SK-N-SH (cell line): ENCODE results near the gene LGR5. TPM values are rescaled to one million over a fixed set of nuclear protein-coding genes. Genes with fewer than 3 reads are reported as not detected.

ENCODE experiments used
- CTCF ChIA-PET: fragments of 300-600, 350-600 bp; formaldehyde crosslinking; extraction: SDS; loops from one replicate; lab custom pipeline; 2021; lab: Yijun Ruan, JAX
- POLR2A ChIA-PET: fragments of 350-600 bp; sonication (Branson Sonifier 250); formaldehyde crosslinking; extraction: SDS; loops from one replicate; lab custom pipeline; 2020; ENCODE audit warnings: antibody characterized with exemption, inconsistent platforms; lab: Yijun Ruan, JAX
- DNase-seq: peaks from one replicate; pipeline ENCODE4 v3.0.0; 2012
- H2AFZ ChIP-seq: fragments of 200-600 bp; sonication (generic); 2 replicates; pipeline ENCODE4 v1.8.1; 2016; ENCODE audit warnings: antibody characterized with exemption, mild to moderate bottlenecking, low read depth
- H3F3A ChIP-seq: fragments of 200-600 bp; sonication (generic); replicated peaks from 2 replicates; pipeline ENCODE3; 2016; ENCODE audit warnings: antibody characterized with exemption, mild to moderate bottlenecking; ENCODE audit not compliant: insufficient read depth
- H3K27ac ChIP-seq, 2 experiments: fragments of 200-500 bp in 1 of 2; fragments of 200-600 bp in 1 of 2; sonication (Bioruptor generic) in 1 of 2; sonication (generic), shearing (Covaris generic) in 1 of 2; 2 replicates each; pipeline versions ENCODE4 v1.5.1 to v1.6.1; 2014 to 2016; ENCODE audit warnings: low read depth in 2 of 2, inconsistent platforms in 1 of 2, low read length in 1 of 2, mild to moderate bottlenecking in 1 of 2, mixed read lengths in 1 of 2
- H3K27me3 ChIP-seq: fragments of 200-600 bp; sonication (generic), shearing (Covaris generic); 2 replicates; pipeline ENCODE4 v1.6.1; 2016; ENCODE audit warnings: mixed run types; ENCODE audit not compliant: insufficient read depth
- H3K36me3 ChIP-seq, 2 experiments: fragments of 200-500 bp in 1 of 2; fragments of 200-600 bp in 1 of 2; sonication (Bioruptor generic) in 1 of 2; sonication (generic) in 1 of 2; replicated peaks in 1 of 2; 2 replicates each; pipeline versions ENCODE3 to v1.5.1; 2014 to 2016; ENCODE audit warnings: low read length in 1 of 2, mild to moderate bottlenecking in 1 of 2; ENCODE audit not compliant: insufficient read depth in 2 of 2, control insufficient read depth in 1 of 2
- H3K4me1 ChIP-seq, 2 experiments: fragments of 200-500 bp in 1 of 2; fragments of 200-600 bp in 1 of 2; sonication (Bioruptor generic) in 1 of 2; sonication (generic), shearing (Covaris generic) in 1 of 2; 2 replicates each; pipeline versions ENCODE4 v1.5.1 to v1.6.1; 2014 to 2016; ENCODE audit warnings: low read depth in 1 of 2, low read length in 1 of 2, mixed run types in 1 of 2; ENCODE audit not compliant: insufficient read depth in 2 of 2, control insufficient read depth in 1 of 2
- H3K4me2 ChIP-seq: fragments of 200-600 bp; sonication (generic), shearing (Covaris generic); 2 replicates; pipeline ENCODE4 v1.6.1; 2017; ENCODE audit warnings: mixed run types
- H3K4me3 ChIP-seq, 2 experiments: fragments of 200-500 bp in 1 of 2; fragments of 200-600 bp in 1 of 2; sonication (Bioruptor generic) in 1 of 2; sonication (generic), shearing (Covaris generic) in 1 of 2; 2 replicates each; pipeline versions ENCODE4 v1.5.1 to v1.8.1; 2014 to 2016; ENCODE audit warnings: low read depth in 2 of 2, inconsistent platforms in 1 of 2, low read length in 1 of 2, mild to moderate bottlenecking in 1 of 2, mixed read lengths in 1 of 2, moderate library complexity in 1 of 2
- H3K79me2 ChIP-seq: fragments of 200-600 bp; sonication (generic); 2 replicates; pipeline ENCODE4 v1.8.1; 2017; ENCODE audit warnings: mild to moderate bottlenecking; ENCODE audit not compliant: insufficient read depth
- H3K9ac ChIP-seq: fragments of 200-600 bp; sonication (generic); 2 replicates; pipeline ENCODE4 v1.6.1; 2017; ENCODE audit warnings: mixed run types
- H3K9me2 ChIP-seq: fragments of 200-600 bp; sonication (generic); 2 replicates; pipeline ENCODE4 v1.6.1; 2017; ENCODE audit warnings: mixed run types
- H3K9me3 ChIP-seq: fragments of 200-600 bp; sonication (generic); 2 replicates; pipeline ENCODE4 v1.6.1; 2017; ENCODE audit warnings: mixed run types, mild to moderate bottlenecking, moderate library complexity
- H4K20me1 ChIP-seq: fragments of 200-600 bp; sonication (generic); 2 replicates; pipeline ENCODE4 v1.6.1; 2017; ENCODE audit warnings: mild to moderate bottlenecking, mixed run types; ENCODE audit not compliant: insufficient read depth
- ELF1 ChIP-seq: IDR thresholded peaks from 2 replicates; pipeline ENCODE4 v1.4.0; 2012
- EP300 ChIP-seq, 2 experiments: IDR thresholded peaks; 2 replicates each; pipeline versions ENCODE4 v1.4.0 to v1.6.1; 2012; ENCODE audit warnings: borderline replicate concordance in 1 of 2, low read depth in 1 of 2, low read length in 1 of 2
- FOSL2 ChIP-seq: IDR thresholded peaks from 2 replicates; pipeline ENCODE4 v1.4.0; 2012; ENCODE audit warnings: low read depth, mild to moderate bottlenecking, moderate library complexity, borderline replicate concordance
- FOXM1 ChIP-seq: IDR thresholded peaks from 2 replicates; pipeline ENCODE4 v1.4.0; 2012; ENCODE audit warnings: low read depth, mild to moderate bottlenecking
- IRF3 ChIP-seq: fragments of 150-350 bp; IDR thresholded peaks from 2 replicates; pipeline ENCODE4 v1.6.1; 2016; ENCODE audit warnings: mild to moderate bottlenecking, low read depth, low read length
- JUND ChIP-seq: IDR thresholded peaks from 2 replicates; pipeline ENCODE4 v1.4.0; 2012
- MXI1 ChIP-seq: IDR thresholded peaks from 2 replicates; pipeline ENCODE4 v1.6.1; 2012; ENCODE audit warnings: mild to moderate bottlenecking, low read depth, low read length, improper control_type of control experiment
- NFIC ChIP-seq: IDR thresholded peaks from 2 replicates; pipeline ENCODE4 v1.4.0; 2012; ENCODE audit warnings: borderline replicate concordance
- RCOR1 ChIP-seq: fragments of 150-350 bp; IDR thresholded peaks from 2 replicates; pipeline ENCODE4 v1.6.1; 2017; ENCODE audit warnings: antibody characterized with exemption, low read length
- RFX5 ChIP-seq: IDR thresholded peaks from 2 replicates; pipeline ENCODE4 v1.6.1; 2012; ENCODE audit warnings: mild to moderate bottlenecking, improper control_type of control experiment, low read length
- TAF1 ChIP-seq: IDR thresholded peaks from 2 replicates; pipeline ENCODE4 v1.6.1; 2012; ENCODE audit warnings: low read depth, mild to moderate bottlenecking, low read length, moderate library complexity, borderline replicate concordance
- TCF12 ChIP-seq: IDR thresholded peaks from 2 replicates; pipeline ENCODE4 v1.4.0; 2012
- YY1 ChIP-seq: IDR thresholded peaks from 2 replicates; pipeline ENCODE4 v1.4.0; 2012; ENCODE audit warnings: low read depth, mild to moderate bottlenecking
- WGBS: methylation state at CpG from one replicate; pipeline ENCODE4 v1.1.6; 2017; ENCODE audit warnings: low lambda C conversion rate; 5-methylcytosine and 5-hydroxymethylcytosine counted together
- polyA plus RNA-seq, 3 experiments: library from polyadenylated mRNA; depleted of rRNA; stranded (reverse); fragments of >200 nt; gene quantifications; 2 replicates each; pipeline ENCODE4 v1.2.3, GENCODE V29; 2012

LGR5 gene
- polyA plus RNA-seq, 1 of the 3 experiments (the other 2 are of a cell fraction), result 1.4 TPM

GRCh38 chr12:71476513-71476912, 36.9 kb downstream of the LGR5 start:
- no peak overlapping the region for H3K4me2 ChIP-seq
- H3K4me3 ChIP-seq, result no peak overlapping the region

GRCh38 chr12:71477609-71478008, 38.0 kb downstream of the LGR5 start:
- TF ChIP-seq RCOR1 (no peak), TCF12 (no peak), FOXM1 (no peak), IRF3 (no peak), ELF1 (no peak), NFIC (no peak), EP300 (IDR thresholded peaks at IDR 0.05; ENCODE audit: borderline replicate concordance in 1 of 2, low read depth in 1 of 2, low read length in 1 of 2) (no peak), TAF1 (no peak)
- WGBS, result 97% methylated on average over 2 of the region's 2 CpGs
- Histone ChIP-seq H3K4me3 (no peak overlapping the region), H3K9ac (no peak overlapping the region), H3F3A (no peaks in the 10 kb centered on the region), H3K4me1 (peaks cover 4 to 5% of the 10 kb centered on the region in 2 experiments; a peak in 3 of 4 replicates), H3K27ac (no peak overlapping the region), H3K79me2 (no peaks in the 10 kb centered on the region), H3K27me3 (no peaks in the 10 kb centered on the region), H3K36me3 (no peaks in the 10 kb centered on the region), H3K4me2 (no peak overlapping the region), H3K9me3 (no peaks in the 10 kb centered on the region), H2AFZ (no peak overlapping the region), H4K20me1 (no peaks in the 10 kb centered on the region), H3K9me2 (no peaks in the 10 kb centered on the region)
- DNase-seq, result no peak
- CTCF ChIA-PET, result interaction anchor here (1.1 kb wide), 1 partner anchor 19 kb away, joined by 4 read pairs; no protein-coding TSS in a partner anchor
- POLR2A ChIA-PET, result no interaction called here

More at GRCh38 chr12:71476513-71476912, 36.9 kb downstream of the LGR5 start:
- POLR2A ChIA-PET, result no interaction called here
- Histone ChIP-seq H3K4me1 (peaks cover 4 to 8% of the 10 kb centered on the region in 2 experiments; a peak in 3 of 4 replicates), H3K9me2 (no peaks in the 10 kb centered on the region)
- TF ChIP-seq FOSL2 (peak; percentile 56; the same call in 1 of the 2 replicates), RFX5 (no peak), JUND (peak; percentile 36), RCOR1 (no peak), YY1 (no peak), MXI1 (no peak)
- TF ChIP-seq, all 33 proteins: peak for 2
- no peaks in the 10 kb centered on the region for H4K20me1 ChIP-seq
- H3K27me3 ChIP-seq, result no peaks in the 10 kb centered on the region
- no peaks in the 10 kb centered on the region for H3F3A ChIP-seq
- H3K9me3 ChIP-seq, result no peaks in the 10 kb centered on the region
- CTCF ChIA-PET, result no interaction called here
- H2AFZ ChIP-seq, result no peak overlapping the region
- H3K79me2 ChIP-seq, result no peaks in the 10 kb centered on the region
- WGBS, result 29% methylated on average over 3 of the region's 3 CpGs
- H3K36me3 ChIP-seq, result no peaks in the 10 kb centered on the region
- no peak for DNase-seq
- H3K9ac ChIP-seq, result no peak overlapping the region
- H3K27ac ChIP-seq, result peak overlapping the region in 1 of 2 experiments; percentile 48; a peak in 2 of 4 replicates
